GM12891 (cell line): ENCODE data around the gene MAPK11.

Experiments used
- PAX5 ChIP-seq: IDR thresholded peaks from 2 replicates; pipeline ENCODE4 v1.6.1; 2011; ENCODE audit warnings: low read length, moderate library complexity, mild to moderate bottlenecking; ENCODE audit not compliant: insufficient read depth, severe bottlenecking
- POLR2A ChIP-seq: IDR thresholded peaks from 2 replicates; pipeline ENCODE4 v1.6.1; 2011; ENCODE audit warnings: low read depth, low read length, control low read depth
- POLR2AphosphoS5 ChIP-seq: IDR thresholded peaks from 2 replicates; pipeline ENCODE4 v1.6.1; 2011; ENCODE audit warnings: low read depth, low read length, control low read depth
- SPI1 ChIP-seq: IDR thresholded peaks from 2 replicates; pipeline ENCODE4 v1.6.1; 2011; ENCODE audit warnings: low read depth, low read length, control low read depth
- TAF1 ChIP-seq: IDR thresholded peaks from 2 replicates; pipeline ENCODE4 v1.6.1; 2011; ENCODE audit warnings: low read depth, low read length, control low read depth

DNA sequence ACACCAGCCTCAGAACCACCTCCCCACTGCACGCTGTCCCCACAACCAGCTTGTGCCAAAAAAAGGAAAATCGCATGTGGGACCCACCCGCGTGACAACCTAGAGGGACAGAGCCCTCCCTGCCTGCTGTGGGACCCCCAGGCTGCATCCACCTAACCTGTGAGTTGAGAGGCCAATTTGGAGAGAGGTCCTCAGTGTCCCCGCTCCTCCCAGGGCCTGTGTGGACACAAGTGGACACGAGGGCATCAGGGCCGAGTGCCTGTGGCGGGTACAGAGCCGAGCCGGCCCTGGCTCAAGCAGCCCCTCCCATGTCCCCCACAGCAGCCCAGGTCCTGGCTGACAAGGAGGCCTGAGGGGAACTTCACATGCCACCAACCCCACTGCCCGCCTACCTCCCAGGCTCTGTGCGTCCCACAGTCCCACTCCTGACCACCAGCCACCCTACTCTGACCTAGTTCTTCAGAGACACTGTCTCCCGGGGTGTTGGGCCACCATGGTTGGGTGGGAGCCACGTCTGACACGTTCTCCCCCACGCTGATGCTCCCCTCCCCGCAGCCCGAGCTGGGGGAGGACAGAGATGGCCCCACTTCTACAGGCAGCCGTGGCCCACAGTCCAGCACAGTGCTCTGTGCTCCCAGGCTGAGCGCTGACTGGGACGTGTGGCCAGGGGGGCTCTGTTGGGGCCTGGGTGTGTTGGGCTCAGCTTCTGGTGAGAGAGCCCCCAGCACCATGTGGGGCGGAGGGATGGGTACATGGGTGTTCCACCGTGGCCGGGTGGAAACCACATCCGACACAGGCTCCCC is 50.2 kb downstream of the MAPK11 start:
- TF ChIP-seq POLR2AphosphoS5 (no peak), TAF1 (no peak), POLR2A (no peak), PAX5 (no peak), SPI1 (no peak)
